ENCODE results near the gene SHE. TPM values are rescaled to one million over a fixed set of nuclear protein-coding genes. Genes with fewer than 3 reads are reported as not detected.

Gene SHE
- total RNA-seq, 1 donor from 2014 or later, result 0.04 TPM

DNA sequence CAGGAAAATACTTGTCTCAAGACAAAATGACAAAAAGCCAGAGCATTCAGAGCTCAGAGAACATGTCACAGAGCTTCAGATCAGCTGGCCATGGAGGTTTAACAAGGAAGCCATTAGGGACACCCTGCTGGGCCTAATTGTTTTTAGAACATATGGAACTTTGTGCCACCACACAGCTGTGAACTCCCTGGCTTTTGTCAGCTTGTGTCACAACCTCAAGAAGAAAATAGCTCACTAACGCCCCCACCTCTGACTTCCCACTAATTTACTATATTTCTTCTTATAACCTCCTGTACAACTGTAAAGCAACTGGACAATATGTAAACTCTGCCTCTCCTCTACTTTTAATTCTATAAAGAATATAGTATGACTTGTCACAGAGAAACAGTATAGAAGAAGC is 21.2 kb downstream of the SHE start:
- no peak overlapping the region for H3K27ac Mint-ChIP-seq
- no peaks in the 10 kb centered on the region for H3K36me3 Mint-ChIP-seq (ENCODE audit: low read depth)
- ChIA-PET CTCF (interaction anchor here (1.0 to 4.8 kb wide), 17 partner anchors 10 to 604 kb away, joined by 3 to 101 read pairs (median 7); no protein-coding TSS in a partner anchor), POLR2A (interaction anchor here (1.0 kb wide), 1 partner anchor 455 kb away, joined by 3 read pairs; the partner anchor contains the start of gene PMVK)
- ATAC-seq (ENCODE audit: low read depth), result no peak
- H3K4me1 Mint-ChIP-seq, result peaks cover 6% of the 10 kb centered on the region
- TF ChIP-seq, protein P1, sequence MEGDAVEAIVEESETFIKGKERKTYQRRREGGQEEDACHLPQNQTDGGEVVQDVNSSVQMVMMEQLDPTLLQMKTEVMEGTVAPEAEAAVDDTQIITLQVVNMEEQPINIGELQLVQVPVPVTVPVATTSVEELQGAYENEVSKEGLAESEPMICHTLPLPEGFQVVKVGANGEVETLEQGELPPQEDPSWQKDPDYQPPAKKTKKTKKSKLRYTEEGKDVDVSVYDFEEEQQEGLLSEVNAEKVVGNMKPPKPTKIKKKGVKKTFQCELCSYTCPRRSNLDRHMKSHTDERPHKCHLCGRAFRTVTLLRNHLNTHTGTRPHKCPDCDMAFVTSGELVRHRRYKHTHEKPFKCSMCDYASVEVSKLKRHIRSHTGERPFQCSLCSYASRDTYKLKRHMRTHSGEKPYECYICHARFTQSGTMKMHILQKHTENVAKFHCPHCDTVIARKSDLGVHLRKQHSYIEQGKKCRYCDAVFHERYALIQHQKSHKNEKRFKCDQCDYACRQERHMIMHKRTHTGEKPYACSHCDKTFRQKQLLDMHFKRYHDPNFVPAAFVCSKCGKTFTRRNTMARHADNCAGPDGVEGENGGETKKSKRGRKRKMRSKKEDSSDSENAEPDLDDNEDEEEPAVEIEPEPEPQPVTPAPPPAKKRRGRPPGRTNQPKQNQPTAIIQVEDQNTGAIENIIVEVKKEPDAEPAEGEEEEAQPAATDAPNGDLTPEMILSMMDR (IDR thresholded peaks at IDR 0.05), result no peak
- DNase-seq, result no peak
- intact Hi-C loops (cut with micrococcal nuclease), result no loop called here
- peaks cover 3% of the 10 kb centered on the region for H3K27me3 Mint-ChIP-seq
- H3K9me3 Mint-ChIP-seq, result no peaks in the 10 kb centered on the region
- no peak overlapping the region for H3K4me3 Mint-ChIP-seq

DNA sequence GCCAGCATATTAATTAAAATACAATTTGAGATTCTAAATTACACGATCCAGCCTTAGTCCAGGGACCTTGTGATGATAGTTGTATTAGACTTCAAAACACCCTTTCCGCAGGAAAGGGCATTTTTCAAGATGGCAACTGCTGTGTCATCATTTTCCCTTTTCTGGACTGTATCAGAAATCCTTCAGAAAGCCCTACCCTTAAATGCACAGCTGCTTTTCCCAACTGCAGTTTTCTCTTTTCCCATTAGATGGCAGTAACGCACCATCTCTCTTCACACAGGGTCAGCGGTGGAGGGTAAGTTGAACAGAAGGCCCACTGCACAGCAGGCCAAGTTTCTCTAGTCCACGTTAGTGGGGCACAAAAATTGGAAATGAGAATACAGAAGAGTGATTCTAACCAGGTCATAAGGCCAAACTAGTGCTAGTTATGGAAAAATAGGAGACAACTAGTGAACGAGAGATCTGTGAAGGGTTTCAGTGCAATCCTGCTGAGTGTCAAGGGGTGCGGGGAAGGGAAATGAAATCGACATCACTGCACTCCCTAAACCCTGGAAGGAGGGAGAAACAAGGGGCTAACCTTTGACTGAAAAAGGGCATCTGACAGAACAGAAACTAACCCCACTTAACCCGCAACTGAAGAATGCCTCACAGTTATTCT is 22.3 kb downstream of the SHE start:
- H3K9me3 Mint-ChIP-seq, result no peaks in the 10 kb centered on the region
- TF ChIP-seq, protein P1 (IDR thresholded peaks at IDR 0.05), result peak; percentile 86
- H3K27me3 Mint-ChIP-seq, result no peaks in the 10 kb centered on the region
- H3K36me3 Mint-ChIP-seq (ENCODE audit: low read depth), result no peaks in the 10 kb centered on the region
- ChIA-PET CTCF (interaction anchor here (0.6 to 4.8 kb wide), 29 partner anchors 10 to 605 kb away, joined by 3 to 101 read pairs (median 4); no protein-coding TSS in a partner anchor), POLR2A (interaction anchor here (1.0 to 1.1 kb wide), 3 partner anchors 67 to 457 kb away, joined by 3 read pairs; partner anchors contain the start of gene PMVK)
- intact Hi-C loops (cut with micrococcal nuclease), result loop anchor here (1.0 to 10.0 kb wide), 6 partner anchors 66 to 581 kb away; partner anchors contain the start of gene IL6R
- ATAC-seq (ENCODE audit: low read depth) (peak; percentile 95), DNase-seq (no peak)
- peaks cover 6% of the 10 kb centered on the region for H3K4me1 Mint-ChIP-seq
- H3K4me3 Mint-ChIP-seq, result no peak overlapping the region
- no peak overlapping the region for H3K27ac Mint-ChIP-seq

DNA sequence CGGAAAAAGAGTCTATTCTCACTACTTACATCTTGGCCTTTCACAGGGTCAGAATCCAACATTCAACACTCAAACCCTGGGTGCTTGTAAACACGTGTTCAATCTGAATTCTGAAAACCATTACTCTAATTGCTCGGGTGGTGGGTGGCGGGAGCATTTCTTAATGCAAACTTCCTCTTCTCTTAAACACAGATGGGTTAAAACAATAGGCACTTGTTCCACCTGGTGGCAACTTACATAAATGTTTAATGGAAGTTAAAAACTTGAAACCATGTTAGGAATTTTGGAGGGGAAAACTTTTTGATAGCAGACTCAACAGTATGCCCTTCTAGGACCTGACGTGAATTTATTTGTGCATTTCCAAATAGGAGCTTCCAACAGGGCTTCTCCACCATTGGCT is 23.6 kb downstream of the SHE start:
- ATAC-seq (ENCODE audit: low read depth), result peak; percentile 25
- no peak overlapping the region for H3K4me3 Mint-ChIP-seq
- H3K9me3 Mint-ChIP-seq, result no peaks in the 10 kb centered on the region
- DNase-seq, result no peak
- intact Hi-C loops (cut with micrococcal nuclease), result loop anchor here (1.0 to 10.0 kb wide), 5 partner anchors 68 to 583 kb away; partner anchors contain the start of gene IL6R
- TF ChIP-seq, protein P1 (IDR thresholded peaks at IDR 0.05), result no peak
- no peak overlapping the region for H3K27ac Mint-ChIP-seq
- ChIA-PET POLR2A (interaction anchor here (0.6 to 1.1 kb wide), 2 partner anchors 71 to 191 kb away, joined by 3 to 6 read pairs; no protein-coding TSS in a partner anchor), CTCF (interaction anchor here (1.1 to 4.8 kb wide), 9 partner anchors 12 to 607 kb away, joined by 3 to 101 read pairs (median 7); no protein-coding TSS in a partner anchor)
- H3K27me3 Mint-ChIP-seq, result no peaks in the 10 kb centered on the region
- no peaks in the 10 kb centered on the region for H3K36me3 Mint-ChIP-seq (ENCODE audit: low read depth)
- H3K4me1 Mint-ChIP-seq, result peaks cover 10% of the 10 kb centered on the region

DNA sequence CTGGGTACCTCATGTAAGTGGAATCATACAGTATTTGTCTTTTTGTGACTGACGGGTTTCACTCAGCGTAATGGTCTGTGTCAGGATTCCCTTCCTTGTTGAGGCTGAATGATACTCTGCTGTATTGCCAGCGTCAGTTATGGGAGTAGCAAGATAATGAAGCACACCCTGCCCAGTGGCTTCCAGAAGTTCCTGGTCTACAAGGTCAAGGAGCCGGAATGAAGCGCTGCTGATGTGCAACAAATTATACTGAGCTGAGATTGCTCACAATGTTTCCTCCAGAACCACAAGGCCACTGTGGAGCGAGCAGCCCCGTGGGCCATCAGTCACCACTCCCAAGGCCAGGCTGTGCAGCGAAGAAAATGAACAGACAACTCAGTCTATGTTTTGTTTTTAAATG is 24.2 kb downstream of the SHE start:
- ATAC-seq (ENCODE audit: low read depth) (no peak), DNase-seq (no peak)
- Mint-ChIP-seq H3K36me3 (ENCODE audit: low read depth) (no peaks in the 10 kb centered on the region), H3K4me1 (peaks cover 10% of the 10 kb centered on the region), H3K27me3 (no peaks in the 10 kb centered on the region), H3K9me3 (no peaks in the 10 kb centered on the region), H3K4me3 (no peak overlapping the region), H3K27ac (no peak overlapping the region)
- TF ChIP-seq, protein P1 (IDR thresholded peaks at IDR 0.05), result no peak
- intact Hi-C loops (cut with micrococcal nuclease), result loop anchor here (10.0 kb wide), 1 partner anchor 123 kb away; no protein-coding TSS in a partner anchor
- ChIA-PET CTCF (interaction anchor here (1.9 to 4.8 kb wide), 2 partner anchors 70 to 583 kb away, joined by 5 to 101 read pairs; no protein-coding TSS in a partner anchor), POLR2A (no interaction called here)

DNA sequence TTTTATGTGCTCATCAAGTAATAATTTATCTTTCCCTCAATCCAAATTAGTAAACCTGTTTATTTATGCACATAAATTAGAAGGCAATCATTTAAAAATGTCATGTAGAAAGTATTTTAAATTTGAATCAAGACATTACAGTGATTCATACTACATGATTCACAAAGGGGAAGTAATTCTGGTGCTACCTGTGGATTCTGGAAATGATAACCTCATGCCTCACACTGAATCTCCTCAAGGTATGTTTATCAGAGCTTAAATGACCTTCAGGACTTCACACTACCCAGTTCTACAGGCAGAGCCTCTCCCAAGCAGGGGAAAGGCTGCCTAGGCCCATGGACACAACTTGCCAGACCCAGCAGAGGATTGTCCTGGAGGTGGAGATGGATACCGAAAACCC is 25.4 kb downstream of the SHE start:
- intact Hi-C loops (cut with micrococcal nuclease), result loop anchor here (10.0 kb wide), 1 partner anchor 122 kb away; no protein-coding TSS in a partner anchor
- no peaks in the 10 kb centered on the region for H3K36me3 Mint-ChIP-seq (ENCODE audit: low read depth)
- ATAC-seq (ENCODE audit: low read depth) (no peak), DNase-seq (no peak)
- no peak overlapping the region for H3K4me3 Mint-ChIP-seq
- no peaks in the 10 kb centered on the region for H3K9me3 Mint-ChIP-seq
- TF ChIP-seq, protein P1 (IDR thresholded peaks at IDR 0.05), result no peak
- POLR2A ChIA-PET, result no interaction called here
- H3K27ac Mint-ChIP-seq, result no peak overlapping the region
- CTCF ChIA-PET, result interaction anchor here (0.9 kb wide), 1 partner anchor 70 kb away, joined by 4 read pairs; no protein-coding TSS in a partner anchor
- no peaks in the 10 kb centered on the region for H3K27me3 Mint-ChIP-seq
- H3K4me1 Mint-ChIP-seq, result peaks cover 10% of the 10 kb centered on the region
